ENCODE results near the gene VPS51.

DNA sequence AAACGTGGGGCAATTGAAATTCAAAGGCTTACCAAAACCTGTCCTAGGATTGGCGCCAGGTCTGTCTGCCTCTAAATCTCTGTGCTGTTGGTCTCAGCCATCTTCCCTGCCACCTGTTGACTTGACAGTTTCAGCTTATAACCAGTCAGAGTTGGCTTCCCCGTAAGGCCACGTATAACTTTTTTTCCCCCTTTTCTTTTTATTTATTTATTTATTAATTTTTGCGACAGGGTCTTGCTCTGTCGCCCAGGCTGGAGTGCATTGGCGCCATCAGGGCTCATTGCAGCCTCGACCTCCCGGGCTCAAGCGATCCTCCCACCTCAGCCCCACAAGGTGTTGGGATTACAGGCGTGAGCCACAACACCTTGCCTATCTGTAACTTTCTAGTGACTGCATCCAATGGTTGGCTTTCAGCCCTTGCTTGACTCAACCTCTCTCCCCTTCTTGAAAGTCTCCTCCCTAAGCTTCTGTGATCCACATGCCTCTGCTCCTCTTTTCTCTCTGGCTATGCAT, 39.7 kb downstream of the VPS51 start:
- TF ChIP-seq POLR2AphosphoS5 (IDR thresholded peaks at IDR 0.05; ENCODE audit: low read depth, low read length) = no peak
- TF ChIP-seq, protein P1, sequence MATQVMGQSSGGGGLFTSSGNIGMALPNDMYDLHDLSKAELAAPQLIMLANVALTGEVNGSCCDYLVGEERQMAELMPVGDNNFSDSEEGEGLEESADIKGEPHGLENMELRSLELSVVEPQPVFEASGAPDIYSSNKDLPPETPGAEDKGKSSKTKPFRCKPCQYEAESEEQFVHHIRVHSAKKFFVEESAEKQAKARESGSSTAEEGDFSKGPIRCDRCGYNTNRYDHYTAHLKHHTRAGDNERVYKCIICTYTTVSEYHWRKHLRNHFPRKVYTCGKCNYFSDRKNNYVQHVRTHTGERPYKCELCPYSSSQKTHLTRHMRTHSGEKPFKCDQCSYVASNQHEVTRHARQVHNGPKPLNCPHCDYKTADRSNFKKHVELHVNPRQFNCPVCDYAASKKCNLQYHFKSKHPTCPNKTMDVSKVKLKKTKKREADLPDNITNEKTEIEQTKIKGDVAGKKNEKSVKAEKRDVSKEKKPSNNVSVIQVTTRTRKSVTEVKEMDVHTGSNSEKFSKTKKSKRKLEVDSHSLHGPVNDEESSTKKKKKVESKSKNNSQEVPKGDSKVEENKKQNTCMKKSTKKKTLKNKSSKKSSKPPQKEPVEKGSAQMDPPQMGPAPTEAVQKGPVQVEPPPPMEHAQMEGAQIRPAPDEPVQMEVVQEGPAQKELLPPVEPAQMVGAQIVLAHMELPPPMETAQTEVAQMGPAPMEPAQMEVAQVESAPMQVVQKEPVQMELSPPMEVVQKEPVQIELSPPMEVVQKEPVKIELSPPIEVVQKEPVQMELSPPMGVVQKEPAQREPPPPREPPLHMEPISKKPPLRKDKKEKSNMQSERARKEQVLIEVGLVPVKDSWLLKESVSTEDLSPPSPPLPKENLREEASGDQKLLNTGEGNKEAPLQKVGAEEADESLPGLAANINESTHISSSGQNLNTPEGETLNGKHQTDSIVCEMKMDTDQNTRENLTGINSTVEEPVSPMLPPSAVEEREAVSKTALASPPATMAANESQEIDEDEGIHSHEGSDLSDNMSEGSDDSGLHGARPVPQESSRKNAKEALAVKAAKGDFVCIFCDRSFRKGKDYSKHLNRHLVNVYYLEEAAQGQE (IDR thresholded peaks at IDR 0.05; ENCODE audit: insufficient read depth in 1 of 2, low read depth in 2 of 2, low read length in 2 of 2) = no peak
- TF ChIP-seq TAF1 (IDR thresholded peaks at IDR 0.05; ENCODE audit: borderline replicate concordance, insufficient read depth, low read length) = no peak
- TF ChIP-seq SIN3A (IDR thresholded peaks at IDR 0.05; ENCODE audit: borderline replicate concordance, insufficient read depth, low read length) = no peak
